HG03469 (cell line): ENCODE results near the gene S100A3.
"Not testable (repeated sequence)": the region's sequence is repeated elsewhere in the genome, so short reads cannot be mapped to it uniquely, and the experiment has no call there.

Source experiments
- ATAC-seq: cut with Tn5 transposase; IDR thresholded peaks from one replicate; pipeline ENCODE4 v1.9.1; 2021; ENCODE audit warnings: mild to moderate bottlenecking, moderate library complexity, moderate number of reproducible peaks; ENCODE audit not compliant: unreplicated experiment

Gene S100A3

DNA sequence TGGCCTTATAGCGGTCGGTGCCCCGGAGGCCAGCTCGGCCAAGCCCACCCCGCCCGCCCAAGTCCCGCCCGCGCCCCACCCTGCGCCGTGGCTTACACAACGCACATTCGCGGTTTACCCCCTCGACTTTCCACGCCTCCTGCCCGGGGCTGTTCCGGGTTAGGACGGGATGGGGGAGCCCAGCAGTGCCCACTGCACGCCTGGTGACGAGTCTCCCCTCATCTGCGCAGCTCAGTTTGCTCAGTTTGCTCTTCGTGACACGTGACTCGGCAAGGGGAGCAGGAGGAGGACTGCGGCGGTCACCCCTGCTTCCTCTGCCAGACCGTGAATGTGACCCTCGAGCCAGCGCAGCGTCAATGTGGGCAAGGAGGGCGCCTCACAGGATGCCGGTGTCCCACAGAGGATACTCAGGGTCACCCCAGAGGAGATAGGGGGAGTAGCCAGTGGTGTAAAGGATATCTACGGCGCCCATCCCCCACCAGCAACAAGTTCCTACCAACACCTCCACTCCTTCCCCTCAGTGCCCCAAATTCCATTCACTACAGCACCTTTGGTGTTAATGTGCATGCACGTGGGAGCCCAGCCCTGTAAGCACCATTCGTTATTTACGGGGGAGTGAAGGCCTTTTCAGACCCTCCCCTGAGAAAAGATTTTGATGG is 12.9 kb downstream of the S100A3 start:
- ATAC-seq, result no peak

DNA sequence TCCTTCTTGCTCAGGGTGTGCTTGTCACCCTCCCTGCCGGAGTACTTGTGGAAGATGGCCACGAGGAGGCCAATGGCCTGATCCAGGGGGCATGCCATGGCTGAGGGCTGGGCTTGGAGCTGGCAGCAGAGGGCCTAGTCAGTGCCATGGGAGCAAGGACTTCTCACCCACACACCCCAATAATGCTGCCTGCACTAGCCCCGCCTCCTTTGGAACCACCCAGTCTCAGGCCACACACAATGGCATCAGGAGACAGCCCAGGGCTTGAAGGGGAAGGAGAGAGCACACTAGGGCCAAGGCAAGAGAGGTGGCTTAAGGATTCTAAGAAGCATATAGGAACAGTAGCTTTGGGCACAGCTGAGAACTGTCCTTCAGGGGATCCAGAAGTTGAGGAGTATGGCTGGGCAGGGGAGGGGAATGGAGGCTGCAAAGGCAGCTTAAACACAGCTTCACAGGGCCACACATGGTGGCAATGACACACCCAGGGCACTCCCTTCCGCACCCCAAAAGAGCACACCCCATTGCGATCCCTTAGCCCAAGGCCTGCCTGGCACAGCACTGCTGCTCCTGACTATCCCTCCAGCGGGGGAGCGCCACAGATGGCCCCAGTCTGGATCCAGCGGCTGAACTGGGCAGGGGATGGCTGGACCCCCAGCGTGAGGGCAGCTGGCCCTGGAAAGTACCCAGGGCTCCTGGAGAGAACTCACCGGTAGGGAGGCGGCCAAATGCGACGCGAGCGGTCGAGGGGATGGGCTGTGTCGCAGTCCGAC is 13.6 kb downstream of the S100A3 start, which contains the start of gene S100A6:
Gene S100A6, minus strand, starts transcription at position 750 of the 770 bp plus-strand sequence. Its CDS starts 652 bp downstream, at position 98.
- no peak for ATAC-seq

GRCh38 chr1:153534925-153535241 is 14.2 kb downstream of the S100A3 start:
- ATAC-seq, result no peak

DNA sequence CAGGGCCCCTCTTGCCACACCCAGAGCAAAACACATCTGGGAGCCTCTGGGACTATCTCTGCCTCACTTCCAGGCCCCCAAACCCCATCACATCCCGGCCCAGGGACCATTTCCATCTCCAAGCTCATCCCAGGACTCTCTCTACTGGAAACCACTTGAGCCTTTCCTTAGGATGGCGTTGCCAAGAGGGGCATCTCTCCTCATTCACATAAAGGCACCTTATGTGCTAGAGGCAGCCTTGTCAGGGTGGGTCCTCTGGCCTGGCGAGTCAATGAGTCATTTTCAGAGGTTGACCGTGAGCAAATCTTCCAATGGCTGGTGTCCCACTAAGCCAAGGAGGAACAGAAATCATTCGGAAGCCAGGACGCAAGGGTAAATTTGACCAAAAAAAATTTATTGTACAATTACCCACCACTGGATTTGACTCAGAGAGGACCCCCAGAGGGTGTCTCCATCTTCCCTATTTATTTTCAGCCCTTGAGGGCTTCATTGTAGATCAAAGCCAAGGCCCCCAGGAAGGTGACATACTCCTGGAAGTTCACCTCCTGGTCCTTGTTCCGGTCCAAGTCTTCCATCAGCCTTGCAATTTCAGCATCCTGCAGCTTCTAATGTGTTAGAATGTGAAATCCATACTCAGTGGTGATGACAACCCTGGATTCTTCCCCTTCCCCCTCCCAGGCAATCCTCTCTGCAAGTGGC is 14.7 kb downstream of the S100A3 start:
- ATAC-seq, result no peak

GRCh38 chr1:153533689-153534201 is 15.3 kb downstream of the S100A3 start:
- no peak for ATAC-seq

DNA sequence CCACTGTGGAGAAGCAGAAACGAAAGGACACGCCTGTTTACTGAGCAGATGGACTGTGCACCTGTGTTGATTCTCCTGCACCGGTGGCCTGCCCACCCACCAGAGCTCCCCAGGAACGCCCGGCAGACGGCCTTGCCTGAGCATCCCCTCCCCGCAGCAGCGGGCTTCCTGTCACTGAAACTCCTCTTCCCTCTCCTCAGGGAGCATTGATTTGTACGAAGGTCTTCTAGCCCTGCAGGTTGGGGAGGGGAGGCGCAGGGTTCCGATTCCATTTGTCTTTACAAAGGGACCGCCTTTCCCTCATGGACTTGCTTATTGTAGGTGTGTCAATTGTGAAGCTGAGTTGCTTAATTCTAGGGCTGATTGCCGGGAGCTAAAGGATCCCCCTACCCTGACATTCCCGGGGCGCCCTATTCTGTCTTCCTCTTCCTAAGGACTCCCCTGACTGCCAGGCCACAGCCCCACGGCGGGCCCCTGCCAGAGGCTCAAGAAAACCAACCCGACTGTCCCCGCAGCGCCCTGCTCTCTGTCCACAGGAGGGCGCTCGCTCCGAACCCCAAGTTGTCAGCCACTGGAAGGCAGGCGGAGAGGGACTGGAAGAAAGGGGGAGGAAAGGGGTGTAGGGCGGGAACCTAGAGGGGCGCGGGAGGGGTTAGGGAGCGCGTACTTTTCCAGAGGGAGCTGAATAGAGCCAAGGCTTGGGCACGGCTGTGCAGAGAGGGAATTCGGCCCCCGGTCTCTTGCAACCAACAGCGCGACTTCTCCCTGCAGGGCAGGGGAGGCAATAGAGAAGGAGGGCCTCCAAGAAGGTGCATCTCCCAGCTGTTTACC is 16.1 kb downstream of the S100A3 start:
- ATAC-seq, result no peak

DNA sequence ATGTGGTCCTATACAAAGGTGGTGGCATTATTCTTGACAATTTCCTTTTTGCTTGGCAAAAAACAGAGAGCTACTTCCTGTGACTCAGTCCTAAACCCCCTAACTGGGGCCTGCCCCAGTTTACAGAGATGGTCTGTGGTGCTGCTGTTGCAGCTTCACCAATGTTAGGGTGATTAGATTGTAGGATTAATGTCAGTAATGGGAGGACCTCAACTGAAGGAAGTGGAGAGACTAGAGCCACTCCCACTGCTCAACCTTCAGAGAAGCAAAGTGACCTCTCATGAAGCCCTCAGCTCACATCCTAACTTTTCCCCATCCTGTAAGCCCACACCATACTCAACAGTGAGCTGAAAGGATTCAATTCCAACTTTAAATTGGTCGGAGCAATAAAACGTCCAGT is 16.9 kb downstream of the S100A3 start:
- ATAC-seq, result no peak

- ATAC-seq, result no peak
Observed at GRCh38 chr1:153531638-153532037, 17.4 kb downstream of the S100A3 start.

GRCh38 chr1:153527683-153528040 is 21.4 kb downstream of the S100A3 start:
- ATAC-seq, result no peak

GRCh38 chr1:153527023-153527682 is 21.9 kb downstream of the S100A3 start:
- ATAC-seq, result no peak

GRCh38 chr1:153526132-153526543 is 22.9 kb downstream of the S100A3 start:
- no peak for ATAC-seq

DNA sequence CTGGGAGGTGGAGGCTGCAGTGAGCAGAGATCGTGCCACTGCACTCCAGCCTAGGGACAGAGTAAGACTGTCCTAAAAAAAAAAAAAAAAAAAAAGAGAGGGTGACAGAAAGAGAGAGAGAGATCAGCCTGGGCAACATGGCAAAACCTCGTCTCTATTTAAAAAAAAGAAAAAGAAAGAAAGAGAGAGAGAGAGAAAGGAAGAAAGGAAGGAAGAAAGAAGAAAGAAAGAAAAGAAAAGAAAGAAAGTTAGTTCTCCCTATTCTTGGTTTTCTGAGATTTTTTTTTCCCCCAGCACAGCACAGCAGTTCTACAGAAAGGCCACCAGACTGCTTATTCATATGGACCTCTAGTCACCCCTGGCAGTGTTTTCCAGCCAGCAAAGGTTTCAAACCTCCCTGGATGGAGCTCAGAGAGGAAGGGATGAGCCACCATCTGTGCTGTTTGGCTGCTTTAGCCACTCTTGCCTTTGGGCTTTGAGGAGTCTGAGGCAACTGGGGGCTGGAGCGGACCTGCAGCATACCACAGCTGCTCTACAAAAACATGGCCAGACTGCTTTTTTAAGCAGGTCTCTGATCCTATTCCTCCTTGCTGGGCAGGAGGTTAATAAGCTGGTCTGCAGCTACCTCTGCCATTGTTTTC is 23.9 kb downstream of the S100A3 start:
- ATAC-seq, result no peak

DNA sequence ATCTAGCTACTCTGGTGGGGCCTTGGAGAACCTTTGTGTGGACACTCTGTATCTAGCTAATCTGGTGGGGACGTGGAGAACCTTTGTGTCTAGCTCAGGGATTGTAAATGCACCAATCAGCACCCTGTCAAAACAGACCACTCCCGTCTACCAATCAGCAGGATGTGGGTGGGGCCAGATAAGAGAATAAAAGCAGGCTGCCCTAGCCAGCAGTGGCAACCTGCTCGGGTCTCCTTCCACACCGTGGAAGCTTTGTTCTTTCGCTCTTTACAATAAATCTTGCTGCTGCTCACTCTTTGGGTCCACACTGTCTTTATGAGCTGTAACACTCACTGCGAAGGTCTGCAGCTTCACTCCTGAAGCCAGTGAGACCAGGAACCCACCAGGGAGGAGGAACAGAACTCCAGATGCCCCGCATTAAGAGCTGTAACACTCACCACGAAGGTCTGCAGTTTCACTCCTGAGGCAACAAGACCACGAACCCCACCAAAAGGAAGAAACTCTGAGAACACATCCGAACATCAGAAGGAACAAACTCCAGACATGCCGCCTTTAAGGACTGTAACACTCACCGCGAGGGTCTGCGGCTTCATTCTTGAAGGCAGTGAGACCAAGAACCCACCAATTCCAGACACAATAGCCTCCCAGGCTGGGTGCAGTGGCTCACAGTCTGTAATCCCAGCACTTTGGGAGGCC is 26.6 kb downstream of the S100A3 start:
- ATAC-seq, result not testable (repeated sequence)

- ATAC-seq, result not testable (repeated sequence)
Observed at GRCh38 chr1:153521808-153522207, 27.2 kb downstream of the S100A3 start.

GRCh38 chr1:153520818-153521476 is 28.1 kb downstream of the S100A3 start:
- ATAC-seq, result no peak

- ATAC-seq, result not testable (repeated sequence)
Observed at GRCh38 chr1:153520137-153520691, 28.8 kb downstream of the S100A3 start.

GRCh38 chr1:153519242-153519641 is 29.8 kb downstream of the S100A3 start:
- ATAC-seq, result no peak
